GM12878 (cell line): Measurements from ENCODE around the gene UQCC2. TPM values are rescaled to one million over a fixed set of nuclear protein-coding genes. Genes with fewer than 3 reads are reported as not detected.

Experiments
- ATAC-seq: fragments of 200-7000 bp; cut with Tn5 transposase; 3 replicates; pipeline ENCODE4 v1.9.1; 2020; ENCODE audit warnings: mild to moderate bottlenecking, moderate library complexity
- BruUV-seq: library from RNA; stranded (reverse); fragments of 400-500 nt; replicated peaks from 2 replicates; lab custom pipeline; 2021; lab: Mats Ljungman, UMichigan
- CTCF ChIA-PET: fragments of 300-600 bp; sonication (Branson Sonifier 250); formaldehyde crosslinking; extraction: SDS; loops from one replicate; lab custom pipeline; 2021; ENCODE audit warnings: inconsistent platforms; lab: Yijun Ruan, JAX
- POLR2A ChIA-PET: fragments of 350-600 bp; formaldehyde crosslinking; extraction: SDS; loops from one replicate; lab custom pipeline; 2021; ENCODE audit warnings: inconsistent platforms; lab: Charles Lee
- RAD21 ChIA-PET: fragments of 300-600 bp; sonication (Branson Sonifier 250); formaldehyde crosslinking; loops from one replicate; lab custom pipeline; 2023; ENCODE audit warnings: antibody characterized with exemption; ENCODE audit not compliant: unreplicated experiment; lab: Charles Lee
- SMC1A ChIA-PET: fragments of 300-600 bp; sonication (Branson Sonifier 250); formaldehyde crosslinking; loops from one replicate; lab custom pipeline; 2023; ENCODE audit not compliant: unreplicated experiment, uncharacterized antibody; lab: Charles Lee
- DNase-seq: peaks from one replicate; pipeline ENCODE4 v3.0.0-alpha.2; 2011; ENCODE audit warnings: low read depth, low spot score
- FAIRE-seq: peaks from 3 replicates; lab custom pipeline; 2011; peaks lifted over from hg19 to GRCh38; lab: Jason Lieb, UNC
- H2AFZ ChIP-seq: 2 replicates; pipeline ENCODE4 v1.6.0; 2011; ENCODE audit warnings: low read depth, low read length, control low read depth; ENCODE audit not compliant: control insufficient read depth
- H3K27ac ChIP-seq: 2 replicates; pipeline ENCODE4 v1.5.1; 2011; ENCODE audit warnings: control low read depth; ENCODE audit not compliant: control insufficient read depth, insufficient read depth
- H3K27me3 ChIP-seq, 2 experiments: replicated peaks in 1 of 2; 2 replicates each; pipeline versions ENCODE4 v1.6.0 to v1.6.1; 2011; ENCODE audit warnings: low read length in 1 of 2; ENCODE audit not compliant: control insufficient read depth in 2 of 2, insufficient read depth in 2 of 2
- H3K36me3 ChIP-seq, 2 experiments: 2 replicates each; pipeline ENCODE4 v1.5.1; 2011; ENCODE audit warnings: low read length in 1 of 2; ENCODE audit not compliant: control insufficient read depth in 2 of 2, insufficient read depth in 2 of 2
- H3K4me1 ChIP-seq: 2 replicates; pipeline ENCODE4 v1.6.1; 2011; ENCODE audit warnings: mild to moderate bottlenecking, low read length, moderate library complexity, mixed read lengths; ENCODE audit not compliant: control insufficient read depth, insufficient read depth
- H3K4me2 ChIP-seq: 2 replicates; pipeline ENCODE4 v1.6.0; 2011; ENCODE audit warnings: control low read depth; ENCODE audit not compliant: control insufficient read depth, insufficient read depth
- H3K4me3 ChIP-seq: fragments of 200-600 bp; sonication (generic); 2 replicates; pipeline ENCODE4 v1.5.1; 2016
- H3K79me2 ChIP-seq: 2 replicates; pipeline ENCODE4 v1.6.0; 2011; ENCODE audit warnings: low read length; ENCODE audit not compliant: control insufficient read depth, insufficient read depth
- H3K9ac ChIP-seq: 2 replicates; pipeline ENCODE4 v1.8.0; 2011; ENCODE audit warnings: low read length, control low read depth, mixed read lengths; ENCODE audit not compliant: control insufficient read depth, insufficient read depth
- H3K9me3 ChIP-seq: replicated peaks from 3 replicates; pipeline ENCODE4 v1.5.1; 2011; ENCODE audit warnings: mild to moderate bottlenecking, low read length; ENCODE audit not compliant: control insufficient read depth, insufficient read depth
- H4K20me1 ChIP-seq: 2 replicates; pipeline ENCODE4 v1.6.0; 2011; ENCODE audit not compliant: control insufficient read depth, insufficient read depth
- ATF7 ChIP-seq: fragments of 450-650 bp; IDR thresholded peaks from 2 replicates; pipeline ENCODE4 v1.6.1; 2016; ENCODE audit warnings: low read depth, mild to moderate bottlenecking
- EZH2 ChIP-seq: IDR thresholded peaks from 2 replicates; pipeline ENCODE4 v1.6.1; 2012; ENCODE audit warnings: low read depth, mild to moderate bottlenecking, control low read depth, inconsistent platforms, low read length, borderline replicate concordance; ENCODE audit not compliant: control insufficient read depth
- FOS ChIP-seq: IDR thresholded peaks from 3 replicates; pipeline ENCODE4 v1.6.1; 2011; ENCODE audit warnings: borderline replicate concordance; ENCODE audit not compliant: insufficient read length; ENCODE audit errors: extremely low read depth
- LARP7 ChIP-seq: fragments of 450-650 bp; IDR thresholded peaks from 2 replicates; pipeline ENCODE4 v1.6.1; 2017; ENCODE audit warnings: mild to moderate bottlenecking
- POLR2AphosphoS5 ChIP-seq: IDR thresholded peaks from 2 replicates; pipeline ENCODE4 v1.6.1; 2011; ENCODE audit warnings: mild to moderate bottlenecking, low read length, inconsistent platforms
- SREBF1 ChIP-seq: IDR thresholded peaks from 2 replicates; pipeline ENCODE4 v1.6.1; 2012; ENCODE audit warnings: mild to moderate bottlenecking, low read length
- SUZ12 ChIP-seq: fragments of 200-600 bp; sonication (generic); IDR thresholded peaks from one replicate; pipeline ENCODE4 v1.6.1; 2018; ENCODE audit warnings: antibody characterized with exemption, mild to moderate bottlenecking; ENCODE audit not compliant: unreplicated experiment
- TAF1 ChIP-seq: IDR thresholded peaks from 2 replicates; pipeline ENCODE4 v1.6.1; 2011; ENCODE audit warnings: mild to moderate bottlenecking, low read depth, low read length, borderline replicate concordance
- ZNF622 ChIP-seq: fragments of 450-650 bp; IDR thresholded peaks from 2 replicates; pipeline ENCODE4 v1.6.1; 2017; ENCODE audit warnings: mild to moderate bottlenecking, inconsistent platforms
- WGBS: methylation state at CpG from one replicate; pipeline ENCODE4 v1.1.6; 2016; ENCODE audit warnings: low lambda C conversion rate; ENCODE audit not compliant: insufficient replicate concordance, insufficient coverage; ENCODE audit errors: missing lambda C conversion rate; 5-methylcytosine and 5-hydroxymethylcytosine counted together
- in situ Hi-C: fragments of 300-500 bp; cut with MboI; formaldehyde crosslinking; loops from 9 replicates; pipeline ENCODE4 v1.14.3; 2018; ENCODE audit warnings: mixed read lengths
- intact Hi-C: fragments of 100-400 bp; cut with micrococcal nuclease; formaldehyde crosslinking; loops from one replicate; pipeline ENCODE4 v1.14.2; 2022; ENCODE audit not compliant: unreplicated experiment
- polyA plus RNA-seq, 11 experiments: library from polyadenylated mRNA; depleted of rRNA in 4 of 11; unstranded in 6 of 11; stranded (reverse) in 5 of 11; fragments of >200 nt; fragmentation: Nextera tagmentation in 4 of 11; fragmentation: Illumina TruSeq in 1 of 11; extraction: Ambion mirVana in 4 of 11; extraction: Trizol in 1 of 11; gene quantifications; 1 replicate in 1 of 11; 2 replicates in 10 of 11; pipeline versions ENCODE4 v1.2.1 to v1.2.3, GENCODE V29; 2011 to 2016; ENCODE audit warnings: inconsistent platforms in 2 of 11, missing spikeins in 2 of 11, low read depth in 1 of 11
- total RNA-seq, 4 experiments: library from RNA; depleted of rRNA in 3 of 4; stranded (reverse); fragments of >200 nt in 3 of 4; fragmentation: Illumina TruSeq in 1 of 4; extraction: Trizol in 1 of 4; gene quantifications; 2 replicates each; pipeline versions ENCODE4 v1.2.1 to v1.2.3, GENCODE V29; 2013 to 2021
- TF ChIP-seq, protein P1 (sequence below): fragments of 450-650 bp; formaldehyde crosslinking; IDR thresholded peaks from 2 replicates; pipeline ENCODE4 v1.5.0; 2022; ENCODE audit warnings: mild to moderate bottlenecking, missing genetic modification characterization
- TF ChIP-seq, protein P2 (sequence below): fragments of 450-650 bp; conservative IDR thresholded peaks from 2 replicates; pipeline ENCODE4 v1.6.1; 2017; ENCODE audit warnings: mild to moderate bottlenecking, moderate library complexity
- TF ChIP-seq, protein P3 (sequence below): fragments of 150-350 bp; IDR thresholded peaks from 2 replicates; pipeline ENCODE4 v1.6.1; 2014; ENCODE audit warnings: mild to moderate bottlenecking, low read depth, low read length
- TF ChIP-seq, protein P4 (sequence below): fragments of 450-650 bp; IDR thresholded peaks from 2 replicates; pipeline ENCODE4 v1.6.1; 2017; ENCODE audit warnings: mild to moderate bottlenecking
- TF ChIP-seq, protein P5 (sequence below): IDR thresholded peaks from 2 replicates; pipeline ENCODE4 v1.6.1; 2011; ENCODE audit warnings: low read depth, mild to moderate bottlenecking, low read length, moderate library complexity, borderline replicate concordance; ENCODE audit errors: extremely low read depth

The UQCC2 gene
- total and polyA plus RNA-seq, 10 of the 15 experiments (the other 5 are each of a cell fraction or from before 2014, with no cell fraction given) = 40.6 to 478 (median 71.2) TPM

DNA sequence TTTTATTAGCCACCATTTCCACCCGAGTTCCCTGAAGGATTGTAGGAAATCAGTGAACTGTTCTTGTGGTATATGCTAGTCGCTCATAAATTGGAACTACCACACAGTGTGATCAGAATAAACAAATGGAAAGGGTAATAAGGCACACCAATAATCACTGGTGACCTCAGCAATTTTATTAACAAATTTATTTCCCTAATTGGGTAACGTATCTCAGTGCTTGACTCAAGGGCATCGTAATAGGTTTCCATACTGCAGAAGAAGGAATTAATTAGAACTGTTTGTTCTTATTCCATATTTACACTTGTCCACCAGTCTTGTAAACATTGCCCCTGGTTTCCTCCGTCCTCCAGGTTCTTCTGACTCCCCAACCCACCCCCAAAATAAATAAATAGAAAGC, 10.0 kb upstream of the UQCC2 start:
- ChIA-PET POLR2A (no interaction called here), CTCF (interaction anchor here (1.6 to 2.4 kb wide), 2 partner anchors 22 to 131 kb away, joined by 4 to 12 read pairs; no protein-coding TSS in a partner anchor), RAD21 (no interaction called here), SMC1A (interaction anchor here (0.7 to 1.1 kb wide), 3 partner anchors 10 to 173 kb away, joined by 3 read pairs; partner anchors contain the start of gene UQCC2)
- ATAC-seq = no peak
- BruUV-seq = no TSS peak
- H4K20me1 ChIP-seq = no peaks in the 10 kb centered on the region
- intact Hi-C loops = no loop called here
- in situ Hi-C loops = no loop called here
- H3K9ac ChIP-seq = no peak overlapping the region
- H3K4me2 ChIP-seq = no peak overlapping the region
- no peak overlapping the region for H3K27ac ChIP-seq
- H3K27me3 ChIP-seq = peaks cover 6 to 8% of the 10 kb centered on the region in 2 experiments; a peak in 2 of 4 replicates
- 0% methylated on average over 5 of the region's 5 CpGs for WGBS
- H2AFZ ChIP-seq = no peak overlapping the region
- H3K4me3 ChIP-seq = no peak overlapping the region
- no peak for FAIRE-seq
- H3K4me1 ChIP-seq = peaks cover 12% of the 10 kb centered on the region
- no peaks in the 10 kb centered on the region for H3K36me3 ChIP-seq
- no peak for DNase-seq
- no peaks in the 10 kb centered on the region for H3K9me3 ChIP-seq
- no peaks in the 10 kb centered on the region for H3K79me2 ChIP-seq
- TF ChIP-seq SUZ12 = no peak
- TF ChIP-seq ATF7 = no peak
- no peak for TF ChIP-seq TAF1
- TF ChIP-seq, protein P1, sequence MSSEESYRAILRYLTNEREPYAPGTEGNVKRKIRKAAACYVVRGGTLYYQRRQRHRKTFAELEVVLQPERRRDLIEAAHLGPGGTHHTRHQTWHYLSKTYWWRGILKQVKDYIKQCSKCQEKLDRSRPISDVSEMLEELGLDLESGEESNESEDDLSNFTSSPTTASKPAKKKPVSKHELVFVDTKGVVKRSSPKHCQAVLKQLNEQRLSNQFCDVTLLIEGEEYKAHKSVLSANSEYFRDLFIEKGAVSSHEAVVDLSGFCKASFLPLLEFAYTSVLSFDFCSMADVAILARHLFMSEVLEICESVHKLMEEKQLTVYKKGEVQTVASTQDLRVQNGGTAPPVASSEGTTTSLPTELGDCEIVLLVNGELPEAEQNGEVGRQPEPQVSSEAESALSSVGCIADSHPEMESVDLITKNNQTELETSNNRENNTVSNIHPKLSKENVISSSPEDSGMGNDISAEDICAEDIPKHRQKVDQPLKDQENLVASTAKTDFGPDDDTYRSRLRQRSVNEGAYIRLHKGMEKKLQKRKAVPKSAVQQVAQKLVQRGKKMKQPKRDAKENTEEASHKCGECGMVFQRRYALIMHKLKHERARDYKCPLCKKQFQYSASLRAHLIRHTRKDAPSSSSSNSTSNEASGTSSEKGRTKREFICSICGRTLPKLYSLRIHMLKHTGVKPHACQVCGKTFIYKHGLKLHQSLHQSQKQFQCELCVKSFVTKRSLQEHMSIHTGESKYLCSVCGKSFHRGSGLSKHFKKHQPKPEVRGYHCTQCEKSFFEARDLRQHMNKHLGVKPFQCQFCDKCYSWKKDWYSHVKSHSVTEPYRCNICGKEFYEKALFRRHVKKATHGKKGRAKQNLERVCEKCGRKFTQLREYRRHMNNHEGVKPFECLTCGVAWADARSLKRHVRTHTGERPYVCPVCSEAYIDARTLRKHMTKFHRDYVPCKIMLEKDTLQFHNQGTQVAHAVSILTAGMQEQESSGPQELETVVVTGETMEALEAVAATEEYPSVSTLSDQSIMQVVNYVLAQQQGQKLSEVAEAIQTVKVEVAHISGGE (CRISPR knock-in tag) = no peak
- TF ChIP-seq, protein P2, sequence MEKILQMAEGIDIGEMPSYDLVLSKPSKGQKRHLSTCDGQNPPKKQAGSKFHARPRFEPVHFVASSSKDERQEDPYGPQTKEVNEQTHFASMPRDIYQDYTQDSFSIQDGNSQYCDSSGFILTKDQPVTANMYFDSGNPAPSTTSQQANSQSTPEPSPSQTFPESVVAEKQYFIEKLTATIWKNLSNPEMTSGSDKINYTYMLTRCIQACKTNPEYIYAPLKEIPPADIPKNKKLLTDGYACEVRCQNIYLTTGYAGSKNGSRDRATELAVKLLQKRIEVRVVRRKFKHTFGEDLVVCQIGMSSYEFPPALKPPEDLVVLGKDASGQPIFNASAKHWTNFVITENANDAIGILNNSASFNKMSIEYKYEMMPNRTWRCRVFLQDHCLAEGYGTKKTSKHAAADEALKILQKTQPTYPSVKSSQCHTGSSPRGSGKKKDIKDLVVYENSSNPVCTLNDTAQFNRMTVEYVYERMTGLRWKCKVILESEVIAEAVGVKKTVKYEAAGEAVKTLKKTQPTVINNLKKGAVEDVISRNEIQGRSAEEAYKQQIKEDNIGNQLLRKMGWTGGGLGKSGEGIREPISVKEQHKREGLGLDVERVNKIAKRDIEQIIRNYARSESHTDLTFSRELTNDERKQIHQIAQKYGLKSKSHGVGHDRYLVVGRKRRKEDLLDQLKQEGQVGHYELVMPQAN = no peak
- no peak for TF ChIP-seq SREBF1
- no peak for TF ChIP-seq LARP7
- TF ChIP-seq, protein P3, sequence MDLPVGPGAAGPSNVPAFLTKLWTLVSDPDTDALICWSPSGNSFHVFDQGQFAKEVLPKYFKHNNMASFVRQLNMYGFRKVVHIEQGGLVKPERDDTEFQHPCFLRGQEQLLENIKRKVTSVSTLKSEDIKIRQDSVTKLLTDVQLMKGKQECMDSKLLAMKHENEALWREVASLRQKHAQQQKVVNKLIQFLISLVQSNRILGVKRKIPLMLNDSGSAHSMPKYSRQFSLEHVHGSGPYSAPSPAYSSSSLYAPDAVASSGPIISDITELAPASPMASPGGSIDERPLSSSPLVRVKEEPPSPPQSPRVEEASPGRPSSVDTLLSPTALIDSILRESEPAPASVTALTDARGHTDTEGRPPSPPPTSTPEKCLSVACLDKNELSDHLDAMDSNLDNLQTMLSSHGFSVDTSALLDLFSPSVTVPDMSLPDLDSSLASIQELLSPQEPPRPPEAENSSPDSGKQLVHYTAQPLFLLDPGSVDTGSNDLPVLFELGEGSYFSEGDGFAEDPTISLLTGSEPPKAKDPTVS = no peak
- TF ChIP-seq, protein P4, sequence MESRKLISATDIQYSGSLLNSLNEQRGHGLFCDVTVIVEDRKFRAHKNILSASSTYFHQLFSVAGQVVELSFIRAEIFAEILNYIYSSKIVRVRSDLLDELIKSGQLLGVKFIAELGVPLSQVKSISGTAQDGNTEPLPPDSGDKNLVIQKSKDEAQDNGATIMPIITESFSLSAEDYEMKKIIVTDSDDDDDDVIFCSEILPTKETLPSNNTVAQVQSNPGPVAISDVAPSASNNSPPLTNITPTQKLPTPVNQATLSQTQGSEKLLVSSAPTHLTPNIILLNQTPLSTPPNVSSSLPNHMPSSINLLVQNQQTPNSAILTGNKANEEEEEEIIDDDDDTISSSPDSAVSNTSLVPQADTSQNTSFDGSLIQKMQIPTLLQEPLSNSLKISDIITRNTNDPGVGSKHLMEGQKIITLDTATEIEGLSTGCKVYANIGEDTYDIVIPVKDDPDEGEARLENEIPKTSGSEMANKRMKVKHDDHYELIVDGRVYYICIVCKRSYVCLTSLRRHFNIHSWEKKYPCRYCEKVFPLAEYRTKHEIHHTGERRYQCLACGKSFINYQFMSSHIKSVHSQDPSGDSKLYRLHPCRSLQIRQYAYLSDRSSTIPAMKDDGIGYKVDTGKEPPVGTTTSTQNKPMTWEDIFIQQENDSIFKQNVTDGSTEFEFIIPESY = no peak
- TF ChIP-seq ZNF622 = no peak
- TF ChIP-seq FOS = no peak
- TF ChIP-seq POLR2AphosphoS5 = no peak
- TF ChIP-seq, protein P5, sequence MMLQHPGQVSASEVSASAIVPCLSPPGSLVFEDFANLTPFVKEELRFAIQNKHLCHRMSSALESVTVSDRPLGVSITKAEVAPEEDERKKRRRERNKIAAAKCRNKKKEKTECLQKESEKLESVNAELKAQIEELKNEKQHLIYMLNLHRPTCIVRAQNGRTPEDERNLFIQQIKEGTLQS = no peak
- no peak for TF ChIP-seq EZH2
